IPS-15b (cell line): Measurements from ENCODE around the gene ABHD6.
A peak's percentile ranks its signal among the peaks of the same experiment; 100 is the strongest.
"Not testable (repeated sequence)": the region's sequence is repeated elsewhere in the genome, so short reads cannot be mapped to it uniquely, and the experiment has no call there.

Experiments
- H3K27me3 ChIP-seq: one replicate; pipeline ENCODE4 v1.6.1; 2013; ENCODE audit warnings: low read length; ENCODE audit not compliant: control insufficient read depth, insufficient read depth
- H3K36me3 ChIP-seq: one replicate; pipeline ENCODE4 v1.6.1; 2013; ENCODE audit warnings: low read length; ENCODE audit not compliant: control insufficient read depth, insufficient read depth
- H3K4me1 ChIP-seq: one replicate; pipeline ENCODE4 v1.6.1; 2013; ENCODE audit warnings: mild to moderate bottlenecking, low read length; ENCODE audit not compliant: control insufficient read depth, insufficient read depth
- H3K4me3 ChIP-seq: one replicate; pipeline ENCODE4 v1.5.1; 2013; ENCODE audit warnings: low read depth, low read length
- H3K9ac ChIP-seq: one replicate; pipeline ENCODE4 v1.6.1; 2013; ENCODE audit warnings: low read depth, mild to moderate bottlenecking, low read length
- H3K9me3 ChIP-seq: one replicate; pipeline ENCODE4 v1.6.1; 2013; ENCODE audit warnings: mild to moderate bottlenecking, low read length; ENCODE audit not compliant: control insufficient read depth, insufficient read depth

Gene ABHD6

GRCh38 chr3:58235970-58236369 is 1.6 kb upstream of the ABHD6 start:
- Histone ChIP-seq H3K9me3 (no peaks in the 10 kb centered on the region), H3K27me3 (peaks cover 42% of the 10 kb centered on the region), H3K4me3 (no peak overlapping the region), H3K36me3 (no peaks in the 10 kb centered on the region), H3K4me1 (no peaks in the 10 kb centered on the region), H3K9ac (peak overlapping the region; percentile 12)

DNA sequence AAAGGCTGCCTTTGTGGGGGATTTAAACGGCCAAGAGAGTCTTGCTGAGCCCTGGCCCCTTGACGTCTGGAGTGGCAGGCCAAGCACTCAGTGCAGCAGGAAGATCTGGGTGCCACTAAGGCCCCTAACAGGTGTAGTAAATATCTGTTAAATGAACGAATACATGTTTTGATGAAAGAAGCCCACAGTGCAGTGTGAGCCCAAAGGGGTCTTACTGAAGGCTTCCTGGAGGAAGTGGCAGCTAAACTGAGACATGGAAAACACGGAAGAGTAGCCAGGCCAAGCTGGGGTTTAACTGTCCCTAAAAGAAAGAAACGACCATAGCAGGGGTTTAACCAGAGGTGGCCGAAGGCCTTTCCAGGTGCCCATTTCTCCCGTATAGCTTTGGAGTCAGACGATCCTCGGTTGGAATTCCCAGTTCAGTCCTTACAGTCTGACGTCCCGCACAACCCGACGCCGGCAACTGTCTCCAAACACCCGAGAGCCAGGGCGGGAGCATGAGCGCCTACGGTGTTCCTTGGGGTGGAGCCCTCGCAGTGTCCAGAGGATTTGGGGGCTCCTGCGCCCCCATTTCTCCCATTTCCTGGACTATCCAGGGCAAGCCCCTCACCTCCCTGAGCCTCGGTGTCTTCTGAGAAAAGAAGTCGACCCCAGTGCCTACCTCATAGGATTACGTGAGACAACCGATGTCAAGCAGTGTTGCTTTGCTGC is 910 bp upstream of the ABHD6 start:
- Histone ChIP-seq H3K9ac (peak overlapping the region; percentile 12), H3K4me3 (peak overlapping the region; percentile 88), H3K36me3 (no peaks in the 10 kb centered on the region), H3K9me3 (no peaks in the 10 kb centered on the region), H3K4me1 (no peaks in the 10 kb centered on the region), H3K27me3 (peaks cover 42% of the 10 kb centered on the region)

- H3K4me1 ChIP-seq: no peaks in the 10 kb centered on the region
- H3K9ac ChIP-seq: peak overlapping the region; percentile 54
- H3K9me3 ChIP-seq: no peaks in the 10 kb centered on the region
- no peaks in the 10 kb centered on the region for H3K36me3 ChIP-seq
- peak overlapping the region; percentile 88 for H3K4me3 ChIP-seq
- peaks cover 42% of the 10 kb centered on the region for H3K27me3 ChIP-seq
Measured at GRCh38 chr3:58237941-58238681, 519 bp downstream of the ABHD6 start.

DNA sequence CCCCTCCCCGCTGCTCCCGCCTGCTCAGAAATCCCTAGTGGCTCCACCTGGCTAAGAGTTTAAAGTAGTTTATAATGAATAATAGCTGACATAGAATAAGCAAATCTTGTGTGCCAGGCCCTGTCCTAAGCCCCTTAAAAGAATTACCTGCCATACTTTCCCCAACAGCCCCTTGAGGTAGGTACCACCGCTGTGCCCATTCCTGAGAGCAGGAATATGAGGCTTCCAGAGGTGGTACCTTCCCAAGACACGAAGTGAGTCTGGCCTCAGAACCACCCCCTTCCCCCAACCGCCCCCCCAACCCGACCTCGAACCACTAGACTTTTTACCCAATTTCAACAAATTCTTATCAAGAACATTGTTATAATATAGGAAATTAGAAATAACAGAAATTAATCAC is 1.2 kb downstream of the ABHD6 start:
- Histone ChIP-seq H3K9ac (no peak overlapping the region), H3K27me3 (peaks cover 41% of the 10 kb centered on the region), H3K36me3 (no peaks in the 10 kb centered on the region), H3K4me3 (peak overlapping the region; percentile 88), H3K4me1 (no peaks in the 10 kb centered on the region), H3K9me3 (no peaks in the 10 kb centered on the region)

- Histone ChIP-seq H3K36me3 (no peaks in the 10 kb centered on the region), H3K9ac (no peak overlapping the region), H3K9me3 (no peaks in the 10 kb centered on the region), H3K4me1 (no peaks in the 10 kb centered on the region), H3K4me3 (no peak overlapping the region), H3K27me3 (peaks cover 18% of the 10 kb centered on the region)
Measured at GRCh38 chr3:58241306-58242044, 3.9 kb downstream of the ABHD6 start.

DNA sequence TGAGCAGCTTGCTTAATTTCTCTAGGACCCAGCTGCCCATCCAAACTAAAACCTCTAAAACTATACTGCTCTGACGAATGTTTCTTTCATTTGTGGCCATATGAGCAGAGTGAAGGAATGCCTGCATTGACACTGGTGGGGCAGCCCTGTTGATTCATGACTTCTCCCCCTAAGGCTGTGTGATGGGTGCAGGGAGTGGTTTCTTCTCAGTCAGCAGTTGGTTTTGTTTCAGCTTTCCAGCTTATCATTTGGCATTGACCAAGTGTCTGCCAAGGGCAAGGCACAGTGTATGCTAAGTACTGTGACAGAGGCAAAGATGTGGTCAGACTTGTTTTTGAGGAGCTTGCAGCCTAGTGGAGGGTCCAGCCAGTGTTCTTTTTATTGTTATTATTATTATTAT is 4.7 kb downstream of the ABHD6 start:
- no peak overlapping the region for H3K4me3 ChIP-seq
- no peak overlapping the region for H3K9ac ChIP-seq
- H3K9me3 ChIP-seq: no peaks in the 10 kb centered on the region
- H3K4me1 ChIP-seq: no peaks in the 10 kb centered on the region
- no peaks in the 10 kb centered on the region for H3K36me3 ChIP-seq
- H3K27me3 ChIP-seq: peaks cover 12% of the 10 kb centered on the region

- not testable (repeated sequence) for H3K9ac ChIP-seq, H3K4me1 ChIP-seq, H3K36me3 ChIP-seq, H3K9me3 ChIP-seq, H3K4me3 ChIP-seq
- peaks cover 12% of the 10 kb centered on the region for H3K27me3 ChIP-seq
Measured at GRCh38 chr3:58242860-58243259, 5.3 kb downstream of the ABHD6 start.

DNA sequence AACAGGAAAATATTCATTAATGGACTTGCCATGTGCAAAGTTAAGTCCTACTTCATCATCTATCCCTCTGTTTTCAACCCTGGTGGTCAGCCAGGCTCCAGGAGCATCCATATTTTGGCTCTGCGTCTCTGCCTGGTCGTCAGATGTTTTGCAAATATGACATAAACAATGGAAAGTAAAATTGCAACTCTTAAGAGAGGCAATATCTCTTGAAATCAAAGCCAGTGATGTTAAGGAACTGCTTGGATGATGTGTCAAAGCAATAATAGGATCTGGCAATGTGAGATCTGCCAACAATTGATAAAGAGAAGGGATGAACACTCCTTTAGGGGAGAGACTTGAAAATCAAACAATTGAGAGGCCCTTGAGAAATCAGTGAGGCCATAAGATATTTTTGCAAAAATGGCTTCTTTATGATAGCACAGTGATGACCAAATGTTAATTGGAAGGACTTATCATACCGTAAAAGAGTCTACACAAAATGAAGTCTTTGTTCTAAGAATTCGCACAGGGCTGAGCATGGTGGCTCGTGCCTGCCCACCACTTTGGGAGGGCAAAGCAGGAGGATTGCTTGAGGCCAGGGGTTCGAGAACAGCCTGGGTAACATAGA is 6.5 kb downstream of the ABHD6 start:
- Histone ChIP-seq H3K36me3 (no peaks in the 10 kb centered on the region), H3K9me3 (no peaks in the 10 kb centered on the region), H3K9ac (no peak overlapping the region), H3K27me3 (peaks cover 5% of the 10 kb centered on the region), H3K4me3 (no peak overlapping the region), H3K4me1 (no peaks in the 10 kb centered on the region)

GRCh38 chr3:58246148-58247047 is 8.8 kb downstream of the ABHD6 start:
- H3K9me3 ChIP-seq: no peaks in the 10 kb centered on the region
- peaks cover 5% of the 10 kb centered on the region for H3K4me1 ChIP-seq
- no peak overlapping the region for H3K9ac ChIP-seq
- H3K27me3 ChIP-seq: no peaks in the 10 kb centered on the region
- H3K4me3 ChIP-seq: no peak overlapping the region
- no peaks in the 10 kb centered on the region for H3K36me3 ChIP-seq

DNA sequence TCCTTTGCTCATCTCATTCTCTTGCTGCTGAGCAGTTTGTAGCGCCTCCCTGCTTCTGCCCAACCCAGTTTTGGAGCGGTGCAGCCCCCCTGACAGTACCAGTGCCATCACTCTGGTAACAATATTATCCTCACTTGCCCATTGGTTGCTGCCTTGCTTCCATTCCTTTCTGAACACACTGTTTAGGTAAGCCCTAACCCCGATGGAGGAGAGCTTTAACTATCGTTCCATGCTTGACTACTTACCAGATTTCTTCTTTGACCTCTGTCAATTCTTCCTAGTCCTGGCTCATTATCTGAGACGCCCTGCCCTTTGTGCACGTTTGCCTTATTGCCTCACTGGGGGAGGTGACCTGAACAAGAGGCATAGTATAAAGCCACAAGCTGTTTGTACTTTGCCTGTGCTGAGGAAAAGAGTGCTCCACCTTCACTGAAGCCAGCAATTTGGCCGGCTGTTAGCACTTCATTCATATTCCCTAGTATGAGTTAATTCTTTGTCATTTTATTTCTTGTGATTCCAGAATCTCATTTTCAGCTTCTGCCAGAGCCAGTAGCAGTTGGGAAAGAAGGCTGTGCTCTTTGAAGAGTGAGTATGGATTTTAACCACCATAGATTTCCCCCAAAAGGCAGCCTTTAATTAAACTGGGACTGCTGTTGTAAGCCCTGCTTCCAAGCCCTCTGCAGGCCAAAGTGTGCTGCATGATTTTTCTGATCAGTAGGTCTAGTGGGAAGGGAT is 11.9 kb downstream of the ABHD6 start:
- H3K9ac ChIP-seq: no peak overlapping the region
- no peaks in the 10 kb centered on the region for H3K9me3 ChIP-seq
- H3K36me3 ChIP-seq: no peaks in the 10 kb centered on the region

More for the DNA sequence above, 11.9 kb downstream of the ABHD6 start:
- Histone ChIP-seq H3K4me1 (peaks cover 5% of the 10 kb centered on the region), H3K27me3 (no peaks in the 10 kb centered on the region), H3K4me3 (no peak overlapping the region)
